ENCODE data around the gene ICAM2.

DNA sequence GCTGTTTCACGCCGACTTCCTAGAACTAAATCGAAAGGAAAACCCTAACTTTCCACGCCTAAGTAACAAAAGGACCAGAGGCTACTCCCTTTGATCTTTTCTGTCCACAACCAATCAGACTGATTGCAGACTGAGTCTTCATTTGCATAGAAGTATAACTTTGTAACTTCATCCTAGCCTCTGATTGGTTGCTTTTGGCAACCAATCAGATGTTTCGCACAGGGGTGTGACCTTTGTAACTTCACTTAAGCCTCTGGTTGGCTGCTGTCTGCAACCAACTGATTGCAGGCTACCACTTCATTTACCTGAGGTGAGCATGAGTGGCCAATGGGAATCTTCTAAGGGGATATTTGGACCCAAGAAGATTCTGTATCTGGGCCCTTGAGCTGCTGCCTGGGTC lies 17.4 kb upstream of the ICAM2 start:
- TF ChIP-seq, protein P1, sequence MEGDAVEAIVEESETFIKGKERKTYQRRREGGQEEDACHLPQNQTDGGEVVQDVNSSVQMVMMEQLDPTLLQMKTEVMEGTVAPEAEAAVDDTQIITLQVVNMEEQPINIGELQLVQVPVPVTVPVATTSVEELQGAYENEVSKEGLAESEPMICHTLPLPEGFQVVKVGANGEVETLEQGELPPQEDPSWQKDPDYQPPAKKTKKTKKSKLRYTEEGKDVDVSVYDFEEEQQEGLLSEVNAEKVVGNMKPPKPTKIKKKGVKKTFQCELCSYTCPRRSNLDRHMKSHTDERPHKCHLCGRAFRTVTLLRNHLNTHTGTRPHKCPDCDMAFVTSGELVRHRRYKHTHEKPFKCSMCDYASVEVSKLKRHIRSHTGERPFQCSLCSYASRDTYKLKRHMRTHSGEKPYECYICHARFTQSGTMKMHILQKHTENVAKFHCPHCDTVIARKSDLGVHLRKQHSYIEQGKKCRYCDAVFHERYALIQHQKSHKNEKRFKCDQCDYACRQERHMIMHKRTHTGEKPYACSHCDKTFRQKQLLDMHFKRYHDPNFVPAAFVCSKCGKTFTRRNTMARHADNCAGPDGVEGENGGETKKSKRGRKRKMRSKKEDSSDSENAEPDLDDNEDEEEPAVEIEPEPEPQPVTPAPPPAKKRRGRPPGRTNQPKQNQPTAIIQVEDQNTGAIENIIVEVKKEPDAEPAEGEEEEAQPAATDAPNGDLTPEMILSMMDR (conservative IDR thresholded peaks at IDR 0.05; ENCODE audit: low read length): no peak
- TF ChIP-seq EZH2phosphoT487 (IDR thresholded peaks at IDR 0.05; ENCODE audit: borderline replicate concordance): no peak

Measured in Loucy (cell line).